Astrocyte (in vitro differentiated cells and primary cell): ENCODE measurements around the gene RAB31.

Experiments
- CTCF ChIP-seq: IDR thresholded peaks from 2 replicates; pipeline ENCODE4 v1.5.1; 2011; ENCODE audit warnings: low read depth, mild to moderate bottlenecking, inconsistent platforms, low read length, moderate library complexity; ENCODE audit not compliant: insufficient read depth
- EZH2 ChIP-seq: IDR thresholded peaks from 2 replicates; pipeline ENCODE4 v1.6.1; 2012; ENCODE audit warnings: mild to moderate bottlenecking, low read length, inconsistent platforms; ENCODE audit not compliant: insufficient read depth

- TF ChIP-seq CTCF (no peak), EZH2 (no peak)
Measured at GRCh38 chr18:9694174-9694573, 13.9 kb upstream of the RAB31 start.
